HL-60/S4 treated with retinoic acid at 250 ng/mL for 4 days and 3 days (cell line): ENCODE measurements around the gene NUP35.

Source experiments
- in situ Hi-C: fragments of 300-500 bp; cut with MboI; formaldehyde crosslinking; loops from 2 replicates; pipeline ENCODE4 v1.7.0; 2022; ENCODE audit warnings: low sequenced_read_pairs

The NUP35 gene

DNA sequence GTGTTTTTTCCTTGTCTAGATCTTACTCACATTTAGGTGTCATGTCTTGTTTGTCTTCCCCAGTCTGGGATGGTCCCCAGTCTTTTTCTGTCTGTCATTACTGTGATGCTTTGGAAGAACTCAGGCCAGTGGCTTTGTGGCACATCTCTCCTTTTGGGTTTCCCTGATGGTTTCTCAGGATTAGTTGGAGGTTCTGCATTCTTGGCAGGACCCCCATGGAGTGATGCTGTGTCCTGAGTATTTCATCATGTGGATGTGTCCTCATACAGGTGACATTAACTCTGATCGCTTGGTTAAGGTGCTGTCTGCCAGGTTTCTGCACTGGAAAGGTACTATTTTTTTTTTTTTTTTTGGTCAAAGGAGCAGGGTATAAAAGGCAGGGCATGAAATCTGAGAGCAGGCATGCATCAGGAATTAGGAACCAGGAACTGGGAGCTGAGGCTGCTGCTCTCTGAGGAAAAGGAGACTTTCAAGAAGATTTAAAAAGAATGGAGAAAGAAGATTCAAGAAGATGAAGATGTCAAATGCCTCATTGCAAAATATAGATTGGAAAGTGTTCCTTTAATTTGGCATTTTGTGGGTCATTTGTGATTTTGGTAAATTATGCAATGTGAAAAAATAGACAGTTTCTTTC lies 85.3 kb downstream of the NUP35 start:
- in situ Hi-C loops: no loop called here
